ENCODE results near the gene YIPF3.
"Not testable (repeated sequence)": the region's sequence is repeated elsewhere in the genome, so short reads cannot be mapped to it uniquely, and the experiment has no call there.

Gene YIPF3

GRCh38 chr6:43502666-43503065 lies 14.1 kb downstream of the YIPF3 start:
- DNase-seq (ENCODE audit: low spot score), result no peak
- TF ChIP-seq CTCF (IDR thresholded peaks at IDR 0.05; ENCODE audit: extremely low read depth, missing control alignments), result no peak

GRCh38 chr6:43500921-43501320 lies 15.8 kb downstream of the YIPF3 start:
- DNase-seq (ENCODE audit: low spot score), result no peak
- TF ChIP-seq CTCF (IDR thresholded peaks at IDR 0.05; ENCODE audit: extremely low read depth, missing control alignments), result no peak

GRCh38 chr6:43499028-43499815 lies 17.5 kb downstream of the YIPF3 start:
- TF ChIP-seq CTCF (IDR thresholded peaks at IDR 0.05; ENCODE audit: extremely low read depth, missing control alignments), result no peak
- no peak for DNase-seq (ENCODE audit: low spot score)

GRCh38 chr6:43498291-43498690 lies 18.4 kb downstream of the YIPF3 start:
- DNase-seq (ENCODE audit: low spot score), result not testable (repeated sequence)

GRCh38 chr6:43497689-43498088 lies 19.0 kb downstream of the YIPF3 start:
- no peak for DNase-seq (ENCODE audit: low spot score)
- no peak for TF ChIP-seq CTCF (IDR thresholded peaks at IDR 0.05; ENCODE audit: extremely low read depth, missing control alignments)

GRCh38 chr6:43497129-43497396 lies 19.7 kb downstream of the YIPF3 start:
- no peak for TF ChIP-seq CTCF (IDR thresholded peaks at IDR 0.05; ENCODE audit: extremely low read depth, missing control alignments)

GRCh38 chr6:43496370-43497128 lies 20.2 kb downstream of the YIPF3 start:
- TF ChIP-seq CTCF (IDR thresholded peaks at IDR 0.05; ENCODE audit: extremely low read depth, missing control alignments), result peak; percentile 50
- peak; percentile 54 for DNase-seq (ENCODE audit: low spot score)

More at GRCh38 chr6:43497129-43497396, 19.7 kb downstream of the YIPF3 start:
- no peak for DNase-seq (ENCODE audit: low spot score)

All from GM20000 (cell line).